ENCODE results near the gene AFF2. TPM values are rescaled to one million over a fixed set of nuclear protein-coding genes. Genes with fewer than 3 reads are reported as not detected.
"Not testable (repeated sequence)": the region's sequence is repeated elsewhere in the genome, so short reads cannot be mapped to it uniquely, and the experiment has no call there.

The AFF2 gene
- total RNA-seq, 4 donors from 2014 or later, result 0.43 to 7.9 (median 4.3) TPM

DNA sequence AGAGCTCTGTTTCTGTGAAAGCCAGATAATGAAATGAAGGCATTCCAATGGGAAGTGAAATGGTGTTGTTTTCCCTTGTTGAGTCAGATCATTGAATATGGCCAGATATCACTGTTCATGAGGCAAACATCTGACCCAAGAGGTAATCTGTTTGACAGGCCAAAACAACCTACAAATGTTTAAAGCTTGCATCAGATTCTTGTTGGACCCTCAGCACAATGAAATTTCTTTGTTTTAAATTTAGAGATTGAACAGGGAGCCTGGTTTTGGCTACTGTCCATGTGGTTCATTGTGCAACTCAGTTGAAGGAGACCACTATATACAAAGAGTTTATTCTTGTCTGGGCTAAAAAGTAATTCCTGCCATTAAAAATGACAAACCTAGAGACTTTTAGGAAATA is 159.1 kb downstream of the AFF2 start:
- no peak overlapping the region for H3K27ac ChIP-seq
- no peak for DNase-seq

DNA sequence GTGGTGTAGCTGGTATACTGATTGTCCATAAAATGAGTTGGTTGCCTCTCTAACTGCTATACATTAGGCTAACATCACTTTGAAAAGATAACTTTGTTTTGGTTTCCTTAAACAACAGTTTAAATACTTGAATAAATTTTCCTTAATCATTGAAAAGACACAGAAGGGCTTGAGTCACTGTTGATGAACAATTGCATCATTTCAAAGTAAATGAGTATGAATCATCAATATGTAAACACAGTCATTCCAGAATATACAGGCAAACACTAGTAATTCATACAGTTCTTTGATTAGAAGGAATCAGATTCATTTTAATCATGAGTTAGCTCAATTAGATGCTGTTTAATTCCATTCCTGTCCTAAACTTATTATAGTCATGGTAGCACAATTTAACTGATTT is 160.6 kb downstream of the AFF2 start:
- no peaks in the 10 kb centered on the region for H3K9me3 ChIP-seq

More for the DNA sequence above, 159.1 kb downstream of the AFF2 start:
- intact Hi-C loops (cut with DNase I; ENCODE audit: low total_unique reads), result no loop called here
- Histone ChIP-seq H3K4me3 (no peak overlapping the region), H3K9me3 (no peaks in the 10 kb centered on the region), H3K27me3 (no peaks in the 10 kb centered on the region), H3K4me1 (no peaks in the 10 kb centered on the region), H3K36me3 (no peaks in the 10 kb centered on the region)
- TF ChIP-seq CTCF (IDR thresholded peaks at IDR 0.05), result no peak
- TF ChIP-seq POLR2A (IDR thresholded peaks at IDR 0.05), result no peak

GRCh38 chrX:148662014-148662413 is 161.6 kb downstream of the AFF2 start:
- no peaks in the 10 kb centered on the region for H3K9me3 ChIP-seq
- no peak overlapping the region for H3K4me3 ChIP-seq
- H3K4me1 ChIP-seq, result no peaks in the 10 kb centered on the region
- TF ChIP-seq POLR2A (IDR thresholded peaks at IDR 0.05), result no peak
- no peak for TF ChIP-seq CTCF (IDR thresholded peaks at IDR 0.05)
- H3K36me3 ChIP-seq, result no peaks in the 10 kb centered on the region
- H3K27me3 ChIP-seq, result no peaks in the 10 kb centered on the region
- no peak overlapping the region for H3K27ac ChIP-seq
- no peak for DNase-seq
- intact Hi-C loops (cut with DNase I; ENCODE audit: low total_unique reads), result no loop called here

More for the DNA sequence above, 160.6 kb downstream of the AFF2 start:
- Histone ChIP-seq H3K4me3 (no peak overlapping the region), H3K4me1 (no peaks in the 10 kb centered on the region), H3K27me3 (no peaks in the 10 kb centered on the region), H3K27ac (no peak overlapping the region), H3K36me3 (no peaks in the 10 kb centered on the region)
- DNase-seq, result no peak
- intact Hi-C loops (cut with DNase I; ENCODE audit: low total_unique reads), result no loop called here
- TF ChIP-seq POLR2A (IDR thresholded peaks at IDR 0.05) (no peak), CTCF (IDR thresholded peaks at IDR 0.05) (no peak)

GRCh38 chrX:148664171-148664570 is 163.8 kb downstream of the AFF2 start:
- no peaks in the 10 kb centered on the region for H3K36me3 ChIP-seq
- no peak for DNase-seq
- intact Hi-C loops (cut with DNase I; ENCODE audit: low total_unique reads), result no loop called here
- no peak for TF ChIP-seq CTCF (IDR thresholded peaks at IDR 0.05)
- no peak for TF ChIP-seq POLR2A (IDR thresholded peaks at IDR 0.05)
- H3K4me1 ChIP-seq, result no peaks in the 10 kb centered on the region
- no peak overlapping the region for H3K27ac ChIP-seq
- no peak overlapping the region for H3K4me3 ChIP-seq
- H3K9me3 ChIP-seq, result no peaks in the 10 kb centered on the region
- no peaks in the 10 kb centered on the region for H3K27me3 ChIP-seq

- Histone ChIP-seq H3K4me3 (no peak overlapping the region), H3K9me3 (no peaks in the 10 kb centered on the region), H3K36me3 (no peaks in the 10 kb centered on the region), H3K27me3 (no peaks in the 10 kb centered on the region), H3K27ac (no peak overlapping the region), H3K4me1 (no peaks in the 10 kb centered on the region)
- TF ChIP-seq POLR2A (IDR thresholded peaks at IDR 0.05) (no peak), CTCF (IDR thresholded peaks at IDR 0.05) (no peak)
- no peak for DNase-seq
- intact Hi-C loops (cut with DNase I; ENCODE audit: low total_unique reads), result no loop called here
These were observed 164.6 kb downstream of the AFF2 start for GRCh38 chrX:148664995-148665394.

- DNase-seq; H3K4me1 ChIP-seq; H3K36me3 ChIP-seq; H3K27ac ChIP-seq; intact Hi-C loops (cut with DNase I; ENCODE audit: low total_unique reads); H3K4me3 ChIP-seq; H3K9me3 ChIP-seq; H3K27me3 ChIP-seq: not testable (repeated sequence)
These were observed 168.8 kb downstream of the AFF2 start for GRCh38 chrX:148669175-148669574.

All from uterus (tissue), 4 donors.